ENCODE measurements around the gene TAS2R20.

Gene TAS2R20

GRCh38 chr12:10956085-10956484 lies 42.0 kb downstream of the TAS2R20 start:
- TF ChIP-seq REST (IDR thresholded peaks at IDR 0.05; ENCODE audit: insufficient read depth in 1 of 2, low read depth in 2 of 2, low read length in 2 of 2), result no peak
- TF ChIP-seq TAF1 (IDR thresholded peaks at IDR 0.05; ENCODE audit: borderline replicate concordance, insufficient read depth, low read length), result no peak
- TF ChIP-seq SIN3A (IDR thresholded peaks at IDR 0.05; ENCODE audit: borderline replicate concordance, insufficient read depth, low read length), result no peak
- no peak for TF ChIP-seq FOXP2 (optimal IDR thresholded peaks at IDR 0.05; ENCODE audit: borderline replicate concordance, extremely low read depth, extremely low read length, insufficient read depth)
- no peak for TF ChIP-seq POLR2AphosphoS5 (IDR thresholded peaks at IDR 0.05; ENCODE audit: low read depth, low read length)

- TF ChIP-seq REST (IDR thresholded peaks at IDR 0.05; ENCODE audit: insufficient read depth in 1 of 2, low read depth in 2 of 2, low read length in 2 of 2) (no peak), TAF1 (IDR thresholded peaks at IDR 0.05; ENCODE audit: borderline replicate concordance, insufficient read depth, low read length) (no peak), POLR2AphosphoS5 (IDR thresholded peaks at IDR 0.05; ENCODE audit: low read depth, low read length) (no peak), SIN3A (IDR thresholded peaks at IDR 0.05; ENCODE audit: borderline replicate concordance, insufficient read depth, low read length) (no peak), FOXP2 (optimal IDR thresholded peaks at IDR 0.05; ENCODE audit: borderline replicate concordance, extremely low read depth, extremely low read length, insufficient read depth) (no peak)
These were observed 45.5 kb downstream of the TAS2R20 start for GRCh38 chr12:10952645-10953044.
